Activated CD4-positive, alpha-beta T cell treated with anti-CD3 and anti-CD28 coated beads, Interleukin-2, amount 50 U/mL, for 16 hours (primary cell): ENCODE measurements around the gene KLLN.
"Not testable (repeated sequence)": the region's sequence is repeated elsewhere in the genome, so short reads cannot be mapped to it uniquely, and the experiment has no call there.

ENCODE experiments used
- DNase-seq: peaks from one replicate; pipeline ENCODE4 v3.0.0-alpha.2; 2020

KLLN gene

DNA sequence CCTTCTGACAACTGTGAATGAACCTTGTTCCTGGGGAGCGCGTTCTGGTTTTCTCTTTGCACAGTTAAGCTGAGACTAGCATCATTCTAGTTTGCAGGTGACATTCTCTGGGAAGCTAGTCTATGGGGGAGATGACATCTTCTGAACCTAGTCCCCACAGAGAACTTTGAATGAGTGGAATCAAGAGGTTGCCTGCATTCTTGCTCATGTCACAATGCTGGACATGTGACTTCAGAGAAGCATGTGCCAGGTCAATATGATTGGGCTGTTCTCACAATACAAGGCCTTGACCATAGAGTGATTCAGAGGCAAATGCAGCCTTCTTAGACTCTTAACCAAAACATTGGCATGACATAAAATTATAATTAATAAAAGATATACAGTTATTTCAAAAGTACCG is 22.1 kb downstream of the KLLN start:
- no peak for DNase-seq

DNA sequence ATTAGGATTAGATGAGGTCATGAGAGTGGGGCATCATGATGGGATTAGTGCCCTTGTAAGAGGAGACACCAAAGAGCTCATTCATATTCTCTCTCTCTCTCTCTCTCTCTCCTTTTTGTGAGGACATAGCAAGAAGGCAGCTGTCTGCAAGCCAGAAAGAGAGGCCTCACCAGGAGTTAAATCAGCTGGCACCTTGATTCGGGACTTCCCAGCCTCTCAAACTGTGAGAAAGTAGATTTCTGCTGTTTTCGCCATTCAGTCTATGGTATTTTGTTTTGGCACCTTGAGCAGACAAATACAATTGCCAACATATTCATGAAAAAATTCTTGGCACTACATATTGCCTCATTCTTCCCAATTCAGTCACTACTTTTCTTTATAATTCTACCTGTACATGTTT is 24.7 kb downstream of the KLLN start:
- no peak for DNase-seq

GRCh38 chr10:87837445-87837844 is 25.9 kb downstream of the KLLN start:
- no peak for DNase-seq

- no peak for DNase-seq
These were observed 27.2 kb downstream of the KLLN start for GRCh38 chr10:87836098-87836497.

DNA sequence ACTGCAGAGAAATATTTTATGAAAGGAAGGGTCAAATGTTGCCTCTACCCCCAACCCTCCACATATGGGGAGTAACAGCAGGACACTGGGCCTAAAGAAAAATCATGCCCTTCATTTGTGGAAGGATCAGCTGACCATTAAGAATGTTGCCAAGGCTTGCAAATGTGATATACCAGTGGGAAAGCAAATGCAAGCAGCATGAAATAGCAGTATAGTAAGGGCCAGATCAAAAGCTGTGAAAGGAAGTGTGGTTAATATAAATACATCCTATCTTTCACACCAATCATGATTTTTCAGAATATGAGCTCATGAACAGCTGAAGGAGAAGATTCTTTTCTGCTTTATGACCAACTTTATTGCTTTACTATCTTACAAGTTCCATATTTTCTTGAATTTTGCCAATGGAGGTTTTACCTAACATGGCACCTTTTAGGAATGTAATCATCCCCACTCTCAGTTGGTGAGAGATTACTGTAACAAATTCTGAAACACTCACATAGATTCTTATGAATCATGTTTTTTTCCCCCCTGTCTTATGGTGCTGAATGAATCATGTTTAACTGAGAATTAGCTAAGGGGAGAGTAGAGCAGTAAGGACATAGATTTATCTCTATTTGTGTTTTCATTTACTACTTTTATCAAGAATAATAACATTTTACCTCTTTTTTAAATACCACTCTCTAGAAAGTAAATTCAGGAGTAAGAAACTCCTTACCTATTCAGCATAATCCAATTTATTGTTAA is 33.2 kb downstream of the KLLN start:
- peak; percentile 52 for DNase-seq

- not testable (repeated sequence) for DNase-seq
These were observed 34.3 kb downstream of the KLLN start for GRCh38 chr10:87829051-87829450.

DNA sequence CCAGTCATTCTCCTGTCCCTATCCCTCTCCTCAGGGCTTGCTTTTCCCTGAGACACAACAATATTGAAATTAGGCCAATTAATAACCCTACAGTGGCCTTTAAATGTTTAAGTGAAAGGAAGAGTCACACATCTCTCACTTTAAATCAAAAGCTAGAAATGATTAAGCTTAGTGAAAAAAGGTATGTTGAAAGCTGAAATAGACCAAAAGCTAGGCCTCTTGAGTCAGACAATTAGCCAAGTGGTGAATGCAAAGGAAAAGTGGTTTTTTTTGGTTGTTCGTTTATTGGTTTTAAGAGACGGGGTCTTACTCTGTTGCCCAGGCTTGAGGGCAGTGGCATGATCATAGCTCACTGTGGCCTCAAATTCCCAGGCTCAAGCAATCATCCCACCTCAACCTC is 35.7 kb downstream of the KLLN start:
- DNase-seq = peak; percentile 30

- no peak for DNase-seq
These were observed 36.7 kb downstream of the KLLN start for GRCh38 chr10:87826653-87827052.

DNA sequence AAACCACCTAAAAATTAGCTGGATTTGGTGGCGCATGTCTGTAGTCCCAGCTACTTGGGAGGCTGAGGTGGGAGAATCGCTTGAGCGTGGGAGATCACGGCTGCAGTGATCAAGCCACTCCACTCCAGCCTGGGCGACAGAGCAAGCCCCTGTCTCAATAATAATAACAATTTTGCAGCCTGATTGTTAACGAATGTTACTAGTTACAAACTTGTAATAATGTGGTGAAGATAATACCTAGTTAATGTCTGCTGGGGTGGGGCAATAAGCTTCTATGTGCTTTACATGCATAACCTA is 44.1 kb downstream of the KLLN start:
- no peak for DNase-seq

DNA sequence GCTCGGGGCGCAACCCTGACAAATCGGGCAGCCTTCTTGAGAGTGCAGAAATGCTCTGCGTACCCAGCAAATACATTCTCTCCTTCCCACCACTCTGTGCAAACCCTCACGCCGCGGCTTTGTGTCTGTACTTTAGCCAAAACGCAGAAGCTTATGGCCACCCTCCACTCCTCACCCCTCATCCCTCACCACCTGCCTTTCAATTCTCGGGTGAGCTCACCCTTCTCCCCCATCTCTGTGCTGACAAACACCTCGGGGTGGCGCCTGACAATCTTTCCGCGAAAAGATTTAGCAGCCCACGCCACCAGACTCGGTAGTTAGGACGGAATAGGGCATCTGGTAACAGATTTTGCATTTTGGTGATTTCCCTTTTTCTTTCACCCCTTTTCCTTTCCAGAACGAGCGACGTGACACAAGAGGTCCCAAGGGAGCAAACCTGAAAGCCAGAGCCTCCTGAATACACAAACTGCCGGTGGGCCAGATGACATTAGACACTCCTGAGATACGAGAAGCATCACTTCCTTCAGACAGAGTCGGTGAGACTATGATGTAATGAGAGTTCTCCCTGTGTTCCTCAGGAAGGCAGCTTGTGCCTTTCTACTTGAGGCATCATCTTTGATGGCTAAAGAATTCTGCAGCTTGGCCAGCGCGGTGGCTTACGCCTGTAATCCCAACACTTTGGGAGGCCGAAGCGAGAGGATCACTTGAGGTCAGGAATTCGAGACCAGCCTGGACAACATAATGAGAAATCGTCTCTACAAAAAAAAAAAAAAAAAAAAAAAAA is 44.6 kb downstream of the KLLN start:
- DNase-seq = peak; percentile 51

DNA sequence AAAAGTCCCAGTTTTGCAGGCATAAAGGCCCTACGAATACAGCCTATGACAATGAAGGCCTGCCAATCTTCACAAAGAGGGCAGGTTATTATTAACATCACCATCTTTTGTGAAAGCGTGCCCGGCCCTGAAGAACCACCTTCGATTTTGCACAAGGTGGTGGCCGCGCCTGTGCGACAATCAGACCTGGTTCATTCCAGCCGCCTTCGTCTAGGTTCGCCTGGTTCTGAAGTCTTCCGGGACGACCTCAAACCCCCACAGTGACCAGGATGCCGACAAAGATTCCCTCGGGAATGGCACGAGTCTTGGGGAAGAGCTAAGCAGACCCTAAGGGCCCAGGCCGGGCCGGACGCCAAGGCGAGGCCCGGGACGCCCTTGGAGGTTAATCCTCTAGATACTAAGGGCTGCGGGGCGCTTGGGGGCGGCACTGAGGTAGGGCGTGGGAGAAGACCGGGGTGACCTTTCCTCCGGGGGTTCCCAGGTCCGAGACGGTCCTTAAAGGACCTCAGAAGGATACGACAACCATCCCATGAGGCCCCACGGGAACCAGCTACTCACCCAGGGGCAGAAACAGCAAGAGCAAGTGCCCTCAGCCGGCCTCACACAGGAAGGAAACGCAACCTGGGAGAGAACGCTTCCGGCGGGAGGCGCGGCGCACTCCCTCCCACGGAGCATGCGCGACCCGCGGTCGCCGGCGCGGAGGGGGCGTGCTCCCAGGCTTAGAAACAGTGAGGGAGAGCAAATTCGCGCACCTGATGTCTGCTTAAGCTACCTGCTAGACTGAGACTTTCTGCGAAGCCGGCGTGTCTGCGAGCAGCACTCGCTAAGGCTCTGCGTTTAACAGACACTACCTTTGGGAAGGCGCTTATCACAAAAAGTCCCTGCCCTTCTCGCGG is 45.5 kb downstream of the KLLN start, which contains the start of gene ATAD1:
ATAD1 (minus strand) TSS at position 618 of the 896 bp plus-strand sequence. CDS start 3,627 bp downstream, outside the sequence.
- peak; percentile 93 for DNase-seq

- peak; percentile 18 for DNase-seq
These were observed 46.3 kb downstream of the KLLN start for GRCh38 chr10:87816898-87817608.

DNA sequence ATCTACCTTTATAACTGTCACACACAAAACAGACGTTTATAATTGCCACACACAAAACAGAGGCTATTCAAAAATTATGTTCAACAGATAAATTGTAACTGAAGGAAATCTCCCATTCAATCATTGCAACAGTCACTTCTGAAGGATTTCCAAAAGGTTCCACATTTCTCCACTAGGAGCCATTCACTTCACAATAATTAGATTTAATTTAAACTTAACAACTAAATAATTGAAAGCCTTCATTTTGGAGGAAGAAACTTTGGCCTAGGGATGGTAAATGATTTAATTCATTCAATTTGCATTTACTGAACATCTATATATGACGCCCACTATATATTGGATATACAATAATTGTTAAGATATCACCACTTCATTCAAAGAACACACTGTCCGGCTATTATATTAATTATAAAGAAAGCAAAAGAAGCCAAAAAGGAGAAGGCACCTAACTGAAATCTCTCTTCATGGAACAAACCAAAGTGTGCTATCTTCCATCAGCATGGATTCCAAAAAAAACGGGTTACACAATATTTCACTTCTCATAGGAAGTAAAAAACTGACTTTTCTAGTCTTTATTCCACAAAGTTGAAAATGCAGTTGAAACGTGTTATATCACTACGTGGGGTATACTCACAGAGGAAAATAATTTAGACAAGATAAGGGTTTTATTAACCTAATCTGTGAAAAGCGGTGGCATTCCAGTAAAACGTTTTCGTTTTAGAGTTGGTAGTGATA is 47.0 kb downstream of the KLLN start:
- no peak for DNase-seq
